Pancreas (tissue), 10 donors: ENCODE results near the gene IFITM5. TPM values are rescaled to one million over a fixed set of nuclear protein-coding genes. Genes with fewer than 3 reads are reported as not detected.

ENCODE experiments used
- ATAC-seq, 4 donors: fragments of 200-7000 bp; cut with Tn5 transposase; one replicate each; pipeline versions ENCODE4 v1.8.0 to v1.9.1; 2020; ENCODE audit warnings: mild to moderate bottlenecking in 4 of 4, moderate library complexity in 4 of 4
- DNase-seq, 6 donors: peaks; one replicate each; pipeline ENCODE4 v3.0.0-alpha.2; 2020
- FAIRE-seq: peaks from 2 replicates; lab custom pipeline; 2012; peaks lifted over from hg19 to GRCh38; lab: Jason Lieb, UNC
- H3K27ac ChIP-seq, 4 donors: fragments of 200-600 bp; sonication (generic); 1 replicate in 3 of 4; 2 replicates in 1 of 4; pipeline versions ENCODE4 v1.5.0 to v1.8.0; 2020
- H3K27me3 ChIP-seq, 4 donors: fragments of 200-600 bp; one replicate each; pipeline ENCODE4 v1.8.0; 2021
- H3K36me3 ChIP-seq, 3 donors: fragments of 200-600 bp; sonication (generic) in 1 of 3; one replicate each; pipeline versions ENCODE4 v1.5.0 to v1.8.0; 2020 to 2021
- H3K4me1 ChIP-seq, 3 donors: fragments of 200-600 bp; one replicate each; pipeline ENCODE4 v1.8.0; 2021
- H3K4me3 ChIP-seq, 4 donors: fragments of 200-600 bp; sonication (generic) in 2 of 4; one replicate each; pipeline versions ENCODE4 v1.5.0 to v1.8.0; 2020 to 2021
- H3K9me3 ChIP-seq, 4 donors: fragments of 200-600 bp; one replicate each; pipeline ENCODE4 v1.8.0; 2021
- WGBS, 2 donors: extraction: QIAGEN DNeasy Blood & Tissue Kit; methylation state at CpG; one replicate each; pipeline ENCODE4 v1.1.7; 2013; 5-methylcytosine and 5-hydroxymethylcytosine counted together
- intact Hi-C, 3 donors: fragments of 100-400 bp; cut with DNase I; formaldehyde crosslinking; loops; one replicate each; pipeline versions ENCODE4 v1.11.1 to v1.14.2; 2022
- polyA plus RNA-seq, 2 donors: library from polyadenylated mRNA; stranded (reverse); fragments of 200-250 nt; gene quantifications; one replicate each; pipeline ENCODE4 v1.2.3, GENCODE V29; 2013
- total RNA-seq, 6 donors: library from RNA; stranded (reverse); fragmentation: NEBNext Ultra II Directional in 4 of 6; extraction: Animal tissue kit (Norgen Biotek cat#: 25700) in 4 of 6; gene quantifications; one replicate each; pipeline versions ENCODE4 v1.2.1 to v1.2.4, GENCODE V29; 2021 to 2023
- TF ChIP-seq, protein P1 (sequence below), 4 donors: fragments of 200-600 bp; sonication (generic) in 3 of 4; IDR thresholded peaks; one replicate each; pipeline versions ENCODE4 v1.5.0 to v1.8.0; 2021; ENCODE audit warnings: antibody characterized with exemption in 4 of 4
- donor health status: healthy with polysubstance abuse.
- donor health status: DM: no; HTN: no; CAD: no; lungs with moderate emphysema.
- donor health status: DM: no; HTN: no; CAD: no.
- donor health status: control.
- donor health status: control.
- donor health status: Bipolar disorder and iron deficiency.
- donor health status: DM: yes; HTN: yes; CAD: no.
- donor health status: DM: no; HTN: no; CAD: no.
- donor health status: DM: no; HTN: no; CAD: no.
- donor health status: DM: yes; HTN: yes; CAD: no.

IFITM5 gene
- total and polyA plus RNA-seq, 8 donors, result 0.56 to 1.2 TPM; not detected in 6

DNA sequence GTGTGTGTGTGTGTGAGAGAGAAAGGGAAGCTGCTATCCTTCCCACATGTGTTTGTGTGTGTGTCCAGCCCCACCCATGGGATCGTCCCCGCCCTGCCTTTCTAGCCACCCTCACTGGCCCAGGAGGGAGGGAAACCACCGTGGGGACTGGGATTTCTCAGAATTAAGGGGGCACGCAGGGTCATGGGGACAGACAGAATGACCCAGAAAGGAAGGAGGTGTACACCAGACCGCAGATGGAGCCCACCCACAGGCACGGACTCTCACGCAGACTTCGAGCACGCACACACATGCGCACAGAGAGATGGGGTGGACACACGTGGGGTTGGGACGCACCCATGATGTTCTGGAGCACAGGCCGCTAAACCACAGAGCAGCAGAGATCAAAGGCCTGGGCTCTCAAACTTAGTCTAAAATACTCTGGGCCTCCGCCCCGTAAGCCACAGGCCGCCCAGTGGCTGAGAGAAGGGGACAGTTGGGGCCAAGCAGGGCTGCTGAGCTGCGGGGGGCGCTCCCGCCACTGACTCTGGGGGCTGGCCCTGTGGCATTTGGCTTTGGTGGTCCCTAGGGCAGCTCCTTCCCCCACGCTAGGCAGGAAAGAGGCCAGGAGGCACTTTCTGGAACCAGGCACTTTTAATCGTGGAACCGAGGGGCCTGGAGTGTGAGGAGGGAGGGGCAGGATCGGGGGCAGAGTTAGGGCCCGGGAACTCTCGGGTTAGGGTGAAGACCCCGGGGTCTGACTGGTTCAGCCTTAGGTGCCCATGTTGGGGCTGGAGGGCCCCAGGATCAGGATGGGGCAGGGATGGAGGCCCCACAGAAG is 1.5 kb downstream of the IFITM5 start:
- Histone ChIP-seq H3K4me1 (no peaks in the 10 kb centered on the region), H3K9me3 (no peaks in the 10 kb centered on the region), H3K4me3 (no peak overlapping the region), H3K27ac (peak overlapping the region in 1 of 4 donors; percentile 17), H3K36me3 (peaks cover 0 to 27% (median 0%) of the 10 kb centered on the region in 3 donors), H3K27me3 (no peaks in the 10 kb centered on the region)
- ATAC-seq (peak; percentile 15 to 46 (median 21)), DNase-seq (peak in 5 of 6 donors; percentile 28 to 73 (median 52)), FAIRE-seq (no peak)
- 32 to 50% methylated on average over 26 of the region's 26 CpGs for WGBS, 2 donors
- TF ChIP-seq, protein P1, sequence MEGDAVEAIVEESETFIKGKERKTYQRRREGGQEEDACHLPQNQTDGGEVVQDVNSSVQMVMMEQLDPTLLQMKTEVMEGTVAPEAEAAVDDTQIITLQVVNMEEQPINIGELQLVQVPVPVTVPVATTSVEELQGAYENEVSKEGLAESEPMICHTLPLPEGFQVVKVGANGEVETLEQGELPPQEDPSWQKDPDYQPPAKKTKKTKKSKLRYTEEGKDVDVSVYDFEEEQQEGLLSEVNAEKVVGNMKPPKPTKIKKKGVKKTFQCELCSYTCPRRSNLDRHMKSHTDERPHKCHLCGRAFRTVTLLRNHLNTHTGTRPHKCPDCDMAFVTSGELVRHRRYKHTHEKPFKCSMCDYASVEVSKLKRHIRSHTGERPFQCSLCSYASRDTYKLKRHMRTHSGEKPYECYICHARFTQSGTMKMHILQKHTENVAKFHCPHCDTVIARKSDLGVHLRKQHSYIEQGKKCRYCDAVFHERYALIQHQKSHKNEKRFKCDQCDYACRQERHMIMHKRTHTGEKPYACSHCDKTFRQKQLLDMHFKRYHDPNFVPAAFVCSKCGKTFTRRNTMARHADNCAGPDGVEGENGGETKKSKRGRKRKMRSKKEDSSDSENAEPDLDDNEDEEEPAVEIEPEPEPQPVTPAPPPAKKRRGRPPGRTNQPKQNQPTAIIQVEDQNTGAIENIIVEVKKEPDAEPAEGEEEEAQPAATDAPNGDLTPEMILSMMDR (IDR thresholded peaks at IDR 0.05), result no peak
- intact Hi-C loops, result no loop called here

- peak; percentile 2 to 12 (median 4) for ATAC-seq
- TF ChIP-seq, protein P1 (IDR thresholded peaks at IDR 0.05), result no peak
- 39 to 47% methylated on average over 11 to 13 of the region's 13 CpGs for WGBS, 2 donors
- no peaks in the 10 kb centered on the region for H3K27me3 ChIP-seq
- H3K36me3 ChIP-seq, result peaks cover 0 to 34% (median 0%) of the 10 kb centered on the region in 3 donors
- H3K4me1 ChIP-seq, result peaks cover 0 to 2% (median 0%) of the 10 kb centered on the region in 3 donors
- no peak overlapping the region for H3K4me3 ChIP-seq
- intact Hi-C loops, result no loop called here
- FAIRE-seq, result no peak
- no peaks in the 10 kb centered on the region for H3K9me3 ChIP-seq
- DNase-seq, result peak in 4 of 6 donors; percentile 49 to 73 (median 64)
- H3K27ac ChIP-seq, result no peak overlapping the region
Measured at GRCh38 chr11:297051-297585, 2.2 kb downstream of the IFITM5 start.

DNA sequence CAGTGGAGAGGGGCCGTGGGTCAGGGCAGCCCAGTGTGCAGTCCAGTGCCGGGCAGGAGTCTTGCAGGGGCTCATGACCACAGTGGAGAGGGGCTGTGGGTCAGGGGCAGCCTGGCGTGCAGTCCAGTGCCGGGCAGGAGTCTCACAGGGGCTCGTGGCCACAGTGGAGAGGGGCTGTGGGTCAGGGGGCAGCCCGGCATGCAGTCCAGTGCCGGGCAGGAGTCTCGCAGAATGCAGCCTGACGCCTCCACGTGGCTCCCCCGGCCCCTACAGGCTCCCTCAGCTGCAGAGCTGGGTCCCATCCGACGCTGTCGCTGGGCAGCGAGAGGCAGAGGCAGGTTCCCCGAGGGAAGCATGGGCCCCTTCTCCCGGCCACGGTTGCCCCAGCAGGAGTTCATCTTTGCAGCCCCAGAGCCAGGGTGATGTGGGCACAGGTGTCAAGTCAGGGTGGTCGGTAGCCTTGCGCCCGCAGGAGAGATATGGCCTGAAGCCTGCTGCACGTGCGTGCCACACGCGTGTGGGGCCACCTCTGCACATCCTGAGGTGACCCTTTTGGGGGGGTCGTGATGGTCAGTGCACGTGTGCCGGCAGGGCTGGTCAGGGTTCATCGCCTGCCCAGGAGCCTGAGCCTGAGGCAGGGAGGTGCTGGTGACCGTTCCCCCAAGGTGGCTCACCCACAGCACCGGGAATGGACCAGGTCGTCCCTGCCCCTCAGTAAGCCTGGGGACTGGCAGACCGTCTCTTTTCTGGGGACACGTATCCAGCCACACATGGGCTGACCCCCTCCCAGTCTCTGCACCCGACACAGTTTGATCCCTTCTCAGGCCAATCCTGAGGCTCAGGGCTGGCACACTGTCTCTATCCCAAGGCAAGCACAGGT is 2.9 kb downstream of the IFITM5 start:
- DNase-seq, result peak in 2 of 6 donors; percentile 54 to 77
- Histone ChIP-seq H3K36me3 (peaks cover 0 to 37% (median 0%) of the 10 kb centered on the region in 3 donors), H3K27me3 (no peaks in the 10 kb centered on the region), H3K4me3 (no peak overlapping the region), H3K27ac (no peak overlapping the region), H3K4me1 (peaks cover 0 to 6% (median 0%) of the 10 kb centered on the region in 3 donors), H3K9me3 (no peaks in the 10 kb centered on the region)
- intact Hi-C loops, result no loop called here
- FAIRE-seq, result no peak
- ATAC-seq, result peak in 1 of 4 donors; percentile 0
- TF ChIP-seq, protein P1 (IDR thresholded peaks at IDR 0.05), result no peak
- WGBS, 2 donors, result 63 to 75% methylated on average over 35 of the region's 35 CpGs

GRCh38 chr11:295351-296170 is 3.8 kb downstream of the IFITM5 start:
- peaks cover 0 to 6% (median 0%) of the 10 kb centered on the region in 3 donors for H3K4me1 ChIP-seq
- FAIRE-seq, result no peak
- peak in 4 of 6 donors; percentile 11 to 64 (median 50) for DNase-seq
- no peak overlapping the region for H3K4me3 ChIP-seq
- intact Hi-C loops, result no loop called here
- H3K36me3 ChIP-seq, result peaks cover 0 to 37% (median 0%) of the 10 kb centered on the region in 3 donors
- no peak for ATAC-seq
- WGBS, 2 donors, result 80 to 81% methylated on average over 26 of the region's 26 CpGs
- H3K9me3 ChIP-seq, result no peaks in the 10 kb centered on the region
- TF ChIP-seq, protein P1 (IDR thresholded peaks at IDR 0.05), result no peak
- H3K27ac ChIP-seq, result no peak overlapping the region
- no peaks in the 10 kb centered on the region for H3K27me3 ChIP-seq
